ENCODE results near the gene STX1A.

Gene STX1A

DNA sequence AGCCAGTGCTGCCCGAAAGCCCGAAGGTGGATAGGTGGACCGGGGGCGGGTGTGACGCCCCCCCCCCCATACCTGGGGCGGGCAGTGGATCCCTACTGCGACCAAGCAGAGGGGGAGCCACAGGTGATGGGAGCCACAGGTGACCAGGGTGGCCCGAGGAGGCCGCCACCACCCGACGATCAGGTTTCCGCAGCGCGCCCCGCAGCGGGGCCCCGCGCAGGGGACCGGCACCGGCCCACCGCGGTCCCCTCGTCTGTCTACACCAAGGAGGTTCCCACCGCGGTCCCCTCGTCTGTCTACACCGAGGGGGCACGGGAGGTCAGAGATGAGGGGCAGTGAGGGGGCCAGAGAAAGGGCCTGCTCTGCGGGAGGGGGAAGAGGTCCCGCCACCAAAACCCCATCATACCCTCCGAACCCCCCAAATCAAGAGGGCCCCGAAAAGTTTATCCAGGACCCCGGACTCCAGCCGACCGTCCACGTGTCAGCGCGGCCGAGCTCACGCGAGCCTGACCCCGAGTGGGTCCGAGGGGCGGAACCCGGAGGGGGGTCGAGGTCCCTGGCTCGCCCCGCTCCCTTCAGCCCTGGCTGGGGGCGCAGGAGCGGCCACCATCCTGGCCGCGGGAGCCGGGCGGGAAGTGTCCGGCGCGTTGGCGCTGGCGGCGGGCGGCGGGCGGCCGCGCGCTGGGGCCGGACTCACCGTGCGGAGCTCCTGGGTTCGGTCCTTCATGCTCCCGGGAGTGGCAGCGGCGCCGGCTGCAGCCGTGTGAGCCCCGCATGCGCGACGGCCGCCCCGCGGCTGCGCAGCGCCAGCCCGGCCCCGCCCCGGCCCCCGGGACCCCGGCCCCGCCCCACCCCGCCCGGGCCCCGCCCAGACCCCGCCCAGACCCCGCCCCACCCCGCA, at the start of gene STX1A:
STX1A (minus strand) TSS at position 765 of the 901 bp plus-strand sequence; CDS start at position 727, 38 bp downstream.
- DNase-seq (ENCODE audit: extremely low read depth in 1 of 2, low read depth in 1 of 2), result peak in 1 of 2 donors; percentile 62

- no peak for DNase-seq (ENCODE audit: extremely low read depth in 1 of 2, low read depth in 1 of 2)
Observed at GRCh38 chr7:73768641-73769480, 49.4 kb upstream of the STX1A start.

DNA sequence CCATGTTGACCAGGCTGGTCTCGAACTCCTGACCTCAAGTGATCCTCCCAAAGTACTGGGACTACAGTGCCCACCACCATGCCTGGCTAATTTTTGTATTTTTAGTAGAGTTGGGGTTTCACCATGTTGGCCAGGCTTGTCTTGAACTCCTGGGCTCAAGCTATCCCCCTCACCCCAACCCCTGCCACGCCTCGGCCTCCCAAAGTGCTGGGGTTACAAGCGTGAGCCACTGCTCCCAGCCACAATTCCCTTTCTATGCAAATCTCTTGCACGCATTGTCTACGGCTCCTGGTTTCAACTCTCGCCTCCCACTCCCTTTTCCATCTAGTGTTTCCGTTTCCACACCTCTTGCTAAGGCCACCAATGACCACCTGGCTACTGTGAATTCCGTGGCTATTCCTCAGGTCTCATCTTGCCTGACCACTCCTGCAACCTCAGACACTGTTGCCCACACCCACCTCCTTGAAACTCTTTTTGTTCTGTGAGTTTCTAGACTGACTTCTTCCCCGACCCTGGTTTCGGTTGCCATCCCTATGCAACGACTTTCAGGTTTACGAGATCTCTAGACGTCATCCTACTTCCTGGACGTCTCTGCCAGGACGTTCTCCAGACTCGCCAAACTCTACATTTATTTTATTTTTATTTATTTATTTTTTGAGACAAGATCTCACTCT, 47.2 kb upstream of the STX1A start:
- DNase-seq (ENCODE audit: extremely low read depth in 1 of 2, low read depth in 1 of 2), result no peak

DNA sequence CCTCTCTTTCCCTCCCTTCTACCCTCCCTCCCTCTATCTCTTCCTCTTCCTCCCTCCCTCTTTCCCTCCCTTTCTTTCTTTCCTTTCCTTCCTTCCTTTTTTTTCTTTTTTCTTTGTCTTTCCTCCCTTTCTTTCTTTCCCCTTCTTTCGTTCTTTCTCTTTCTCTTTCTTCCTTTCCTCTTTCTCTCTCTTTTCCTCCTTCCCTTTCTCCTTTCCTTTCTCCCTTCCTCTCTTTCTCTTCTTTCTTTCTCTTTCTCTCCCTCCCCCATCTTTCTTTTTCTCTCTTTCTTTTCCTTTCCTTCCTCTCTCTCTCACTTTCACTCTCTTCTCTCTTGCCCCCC, 43.2 kb upstream of the STX1A start:
- no peak for DNase-seq (ENCODE audit: extremely low read depth in 1 of 2, low read depth in 1 of 2)

DNA sequence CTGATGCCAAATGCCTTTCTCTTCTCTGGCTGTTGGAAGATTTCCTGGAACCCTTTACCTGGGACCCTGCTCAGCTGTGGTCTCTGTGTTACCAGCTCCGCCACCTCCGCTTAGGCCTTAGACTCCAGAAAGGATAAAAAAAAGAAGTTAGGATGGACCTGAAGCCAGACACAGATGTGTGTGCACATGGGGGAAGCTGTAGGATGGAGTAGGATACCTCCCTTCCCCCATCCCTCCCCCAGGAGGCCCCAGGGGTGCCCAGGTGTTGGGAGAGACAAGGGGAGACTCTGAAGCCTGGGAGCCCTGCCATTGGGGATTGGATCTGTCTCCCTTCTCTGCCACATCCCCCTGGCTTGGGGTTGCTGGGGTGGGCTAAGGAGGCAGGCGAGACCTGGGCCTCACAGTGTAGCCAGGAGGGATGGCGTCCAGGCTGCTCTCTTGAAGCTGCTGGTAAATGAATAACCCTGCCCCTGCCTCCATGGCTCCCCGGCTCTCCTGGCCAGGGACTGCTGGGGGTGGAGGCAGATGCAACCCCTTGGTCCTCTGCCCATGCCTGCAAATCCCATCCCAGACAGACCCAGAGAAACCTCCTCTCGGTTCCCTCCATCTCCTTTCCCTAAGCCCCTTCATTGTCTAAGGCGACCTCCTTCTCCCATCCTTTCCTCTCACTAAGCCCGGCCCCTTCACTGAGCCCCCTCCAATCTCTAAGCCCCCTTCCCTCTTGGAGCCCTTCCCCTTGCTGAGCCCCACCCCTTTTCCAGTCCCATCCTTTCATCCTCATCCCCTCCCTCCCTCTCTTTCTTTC, 42.6 kb upstream of the STX1A start:
- DNase-seq (ENCODE audit: extremely low read depth in 1 of 2, low read depth in 1 of 2), result no peak

GRCh38 chr7:73758581-73759138, 39.2 kb upstream of the STX1A start:
- no peak for DNase-seq (ENCODE audit: extremely low read depth in 1 of 2, low read depth in 1 of 2)

GRCh38 chr7:73749931-73750776, 30.7 kb upstream of the STX1A start:
- DNase-seq (ENCODE audit: extremely low read depth in 1 of 2, low read depth in 1 of 2), result no peak

DNA sequence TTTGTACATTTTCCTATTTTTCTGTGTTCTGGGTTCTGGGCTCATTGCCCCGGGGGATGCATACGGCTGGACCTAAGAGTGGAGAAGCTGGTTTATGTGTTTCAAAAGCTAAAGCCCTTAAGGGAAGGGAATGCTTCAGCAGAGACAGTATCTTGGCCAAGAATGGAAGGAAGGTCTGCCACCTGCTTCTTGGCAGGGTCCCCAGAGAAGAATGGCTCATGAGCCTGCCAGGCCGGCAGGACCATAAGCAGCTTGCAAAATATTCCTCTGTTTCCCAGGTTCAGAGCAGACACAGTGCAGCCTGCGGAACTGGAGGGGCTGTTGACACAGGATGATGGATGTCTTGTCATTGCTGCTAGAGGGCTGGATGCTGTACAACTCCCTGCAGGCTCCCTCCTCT, 26.9 kb upstream of the STX1A start:
- no peak for DNase-seq (ENCODE audit: extremely low read depth in 1 of 2, low read depth in 1 of 2)

DNA sequence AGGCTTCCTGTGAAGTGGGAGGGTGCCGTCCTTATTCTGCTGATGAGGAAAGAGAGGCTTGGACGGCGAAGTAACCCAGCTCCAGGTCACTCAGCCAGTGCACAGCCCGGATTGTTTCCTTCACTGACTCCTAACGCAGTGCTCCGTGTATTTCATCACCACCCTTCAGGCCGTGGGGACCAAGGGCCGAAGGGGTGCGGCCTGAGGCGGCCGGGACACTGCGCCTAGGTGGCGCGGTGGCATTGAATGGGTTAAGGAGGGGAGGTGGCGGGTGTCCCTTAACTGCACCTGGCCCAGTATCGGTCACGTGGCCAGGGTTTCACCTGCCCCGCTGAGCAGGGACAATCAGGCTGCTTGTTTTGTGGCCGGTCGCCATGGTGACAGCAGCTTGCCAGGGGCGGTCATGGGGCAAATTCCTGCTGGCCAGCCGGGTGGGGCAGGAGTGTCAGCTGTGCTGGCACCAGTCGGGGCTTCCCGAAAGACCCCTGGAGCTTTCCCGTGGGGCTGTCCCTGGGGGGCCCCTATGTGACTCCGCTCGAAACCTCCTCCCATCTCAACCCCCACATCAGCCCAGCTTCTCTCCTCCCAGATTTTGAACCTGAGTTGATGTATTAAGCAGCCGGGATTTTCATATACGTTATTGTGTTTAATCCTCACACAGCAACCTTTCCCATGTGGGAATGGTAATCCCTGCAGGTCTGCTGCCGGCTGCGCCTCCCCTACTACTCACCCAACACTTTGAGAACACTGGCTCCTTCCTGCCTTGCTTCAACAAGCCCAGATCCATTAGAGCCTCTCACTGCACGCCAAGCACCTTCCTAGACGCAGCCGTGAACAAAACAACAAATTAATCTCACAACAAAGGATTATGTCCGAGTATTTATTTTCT, 23.5 kb upstream of the STX1A start:
- DNase-seq (ENCODE audit: extremely low read depth in 1 of 2, low read depth in 1 of 2), result no peak

DNA sequence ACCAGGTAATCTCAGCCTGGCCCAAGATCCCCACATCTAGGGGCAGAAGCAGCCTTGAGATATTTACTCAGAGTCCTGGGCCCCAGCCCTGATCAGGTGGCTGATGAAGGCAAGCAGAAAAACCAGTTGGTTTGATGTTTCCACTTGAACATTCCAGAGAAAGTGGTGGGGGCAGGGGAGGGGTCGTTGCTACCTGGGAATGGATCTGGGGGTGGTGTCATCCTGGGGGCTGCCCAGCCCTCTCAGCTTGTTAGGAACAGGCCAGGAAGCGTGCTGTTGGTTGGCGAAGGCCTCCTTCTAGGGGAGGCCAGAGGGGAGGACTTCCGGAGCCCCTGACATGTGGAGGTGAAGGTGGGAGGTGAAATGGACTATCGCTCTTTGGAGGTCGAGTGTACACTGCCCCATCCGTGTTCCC, 22.9 kb upstream of the STX1A start:
- no peak for DNase-seq (ENCODE audit: extremely low read depth in 1 of 2, low read depth in 1 of 2)

GRCh38 chr7:73741600-73741999, 22.1 kb upstream of the STX1A start:
- no peak for DNase-seq (ENCODE audit: extremely low read depth in 1 of 2, low read depth in 1 of 2)

DNA sequence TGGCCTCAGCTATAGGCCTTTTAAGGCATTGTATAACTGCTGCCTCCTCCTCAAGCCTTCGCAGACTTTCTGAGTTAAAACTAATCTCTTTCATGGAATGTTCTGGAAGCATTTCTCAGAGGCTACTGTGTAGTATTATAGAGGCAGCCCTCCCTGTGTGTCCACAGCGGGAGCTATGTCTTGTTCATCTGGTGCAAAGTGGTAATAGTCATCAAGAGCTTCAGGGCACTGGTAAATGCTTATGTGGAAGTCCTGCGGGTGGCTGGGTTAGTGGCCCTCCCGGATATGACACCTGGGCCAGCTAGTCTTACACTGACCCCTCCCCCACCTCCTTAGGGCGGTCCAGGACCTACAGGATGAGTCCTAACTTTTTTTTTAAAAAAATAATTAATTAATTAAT, 21.3 kb upstream of the STX1A start:
- no peak for DNase-seq (ENCODE audit: extremely low read depth in 1 of 2, low read depth in 1 of 2)

- DNase-seq (ENCODE audit: extremely low read depth in 1 of 2, low read depth in 1 of 2), result no peak
Observed at GRCh38 chr7:73740212-73740611, 20.7 kb upstream of the STX1A start.

GRCh38 chr7:73739387-73739767, 19.9 kb upstream of the STX1A start:
- DNase-seq (ENCODE audit: extremely low read depth in 1 of 2, low read depth in 1 of 2), result no peak

DNA sequence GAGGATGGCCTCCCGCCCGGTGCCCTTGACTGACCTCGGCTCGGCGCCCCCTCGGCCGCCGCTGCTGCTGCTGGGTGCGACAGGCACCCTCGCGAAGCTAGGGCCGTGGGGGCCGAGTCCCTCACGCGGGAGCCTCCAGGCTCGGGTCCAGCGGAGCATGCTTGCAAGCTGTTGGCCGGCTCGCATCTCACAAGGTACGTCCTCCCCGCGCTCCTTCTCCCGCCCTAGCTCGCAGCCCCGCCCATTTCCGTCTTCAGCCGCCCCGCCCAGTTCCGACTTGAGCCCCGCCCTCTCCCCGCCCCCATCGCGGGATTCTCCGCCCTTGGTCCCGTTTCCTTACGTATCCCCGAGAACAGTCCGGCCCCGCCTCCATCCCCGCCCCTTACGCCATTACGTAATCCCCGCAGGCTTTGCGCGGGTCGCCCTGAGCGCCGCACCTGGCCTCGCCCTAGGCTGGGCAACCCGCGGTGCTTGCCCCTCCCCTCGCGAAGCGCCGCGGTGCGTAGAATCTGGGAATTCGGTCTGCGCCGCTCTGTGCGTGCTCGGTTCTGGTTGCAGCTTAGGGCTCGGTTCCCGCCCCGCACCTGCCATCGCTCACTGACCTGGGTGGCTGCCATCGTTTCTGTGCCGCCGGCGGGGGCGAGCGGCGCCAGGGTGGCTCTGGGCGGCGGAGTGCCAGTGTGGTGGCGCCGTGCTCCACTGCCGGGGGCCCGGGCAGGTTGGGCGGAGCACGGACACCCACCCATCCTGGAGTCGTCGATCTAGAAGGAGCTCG, 19.3 kb upstream of the STX1A start, which contains the start of gene ABHD11:
ABHD11 (minus strand) TSS at position 191 of the 775 bp plus-strand sequence; CDS start at position 159, 32 bp downstream.
- peak; percentile 97 to 99 for DNase-seq (ENCODE audit: extremely low read depth in 1 of 2, low read depth in 1 of 2)

- DNase-seq (ENCODE audit: extremely low read depth in 1 of 2, low read depth in 1 of 2), result peak in 1 of 2 donors; percentile 55
Observed at GRCh38 chr7:73738220-73738611, 18.7 kb upstream of the STX1A start.

- DNase-seq (ENCODE audit: extremely low read depth in 1 of 2, low read depth in 1 of 2), result no peak
Observed at GRCh38 chr7:73737491-73738219, 18.2 kb upstream of the STX1A start.

All from activated CD8-positive, alpha-beta memory T cell treated with anti-CD3 and anti-CD28 coated beads for 1 hour (primary cell).